Ishikawa (cell line): Measurements from ENCODE around the gene CASQ2.

ENCODE experiments used
- EP300 ChIP-seq: IDR thresholded peaks from 2 replicates; pipeline ENCODE4 v1.6.1; 2012; ENCODE audit warnings: borderline replicate concordance
- NFIC ChIP-seq: IDR thresholded peaks from 2 replicates; pipeline ENCODE4 v1.6.1; 2012
- YY1 ChIP-seq: IDR thresholded peaks from 2 replicates; pipeline ENCODE4 v1.6.1; 2012; ENCODE audit warnings: low read depth

DNA sequence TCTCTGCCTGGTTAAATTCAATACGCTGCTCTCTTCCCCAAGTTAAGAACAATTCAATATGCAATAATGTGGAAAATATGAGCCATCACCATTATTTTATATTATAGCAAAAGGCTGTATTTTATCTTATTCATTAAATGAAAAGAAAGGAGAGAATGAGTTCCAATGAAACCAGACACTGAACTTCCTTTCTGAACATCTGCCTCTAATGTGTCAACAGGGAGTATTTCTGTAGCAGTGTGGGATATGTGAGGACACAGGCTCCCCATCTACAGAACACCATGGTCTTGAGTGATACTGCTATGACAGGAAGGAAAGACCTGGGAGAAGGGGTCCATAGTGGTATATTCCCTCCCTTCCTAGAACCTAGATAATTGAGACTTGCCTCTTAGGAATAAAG is 46.3 kb downstream of the CASQ2 start:
- no peak for TF ChIP-seq NFIC
- no peak for TF ChIP-seq EP300
- TF ChIP-seq YY1, result no peak
